ENCODE data around the gene BASP1.

DNA sequence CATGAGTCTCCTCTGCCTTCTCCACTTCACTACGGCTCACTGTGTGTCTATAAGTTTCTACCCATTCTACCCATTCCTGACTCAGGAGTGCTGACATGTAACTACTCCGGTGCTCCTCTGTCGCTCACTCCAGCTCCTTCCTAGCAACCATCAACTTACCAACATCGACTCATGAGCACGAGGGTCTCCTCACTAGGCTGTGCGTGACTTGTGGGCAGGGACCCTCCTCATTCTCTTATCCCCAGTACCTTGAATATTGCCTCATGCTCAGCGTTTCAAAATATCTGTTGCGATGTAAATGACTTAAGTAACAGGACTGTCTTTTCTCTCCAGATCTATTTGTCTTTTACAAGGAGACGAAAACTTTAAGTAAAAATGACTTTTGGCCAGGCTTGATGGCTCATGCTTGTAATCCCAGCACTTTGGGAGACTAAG is 73.1 kb downstream of the BASP1 start:
- TF ChIP-seq CTCF (IDR thresholded peaks at IDR 0.05) (no peak), POLR2A (IDR thresholded peaks at IDR 0.05) (no peak), POLR2AphosphoS5 (IDR thresholded peaks at IDR 0.05) (no peak)
